GM23248 (cell line): ENCODE results near the gene FAM171A2.

Experiments used
- EZH2 ChIP-seq: fragments of 200-600 bp; sonication (generic); IDR thresholded peaks from 2 replicates; pipeline ENCODE4 v1.6.1; 2018; ENCODE audit warnings: antibody characterized with exemption, mild to moderate bottlenecking; ENCODE audit not compliant: insufficient read depth, poor library complexity, severe bottlenecking
- EZH2phosphoT487 ChIP-seq: fragments of 200-600 bp; sonication (generic); IDR thresholded peaks from 2 replicates; pipeline ENCODE4 v1.6.1; 2018; ENCODE audit warnings: antibody characterized with exemption, moderate library complexity, mild to moderate bottlenecking, low read depth; ENCODE audit not compliant: insufficient read depth

- TF ChIP-seq EZH2 (no peak), EZH2phosphoT487 (no peak)
Measured at GRCh38 chr17:44360826-44361225, 2.8 kb downstream of the FAM171A2 start.
